Neural cell (in vitro differentiated cells): ENCODE measurements around the gene ZNF25. TPM values are rescaled to one million over a fixed set of nuclear protein-coding genes. Genes with fewer than 3 reads are reported as not detected.

Experiments
- H2AFZ ChIP-seq: fragments of 200-600, 300-800 bp; sonication (generic), shearing (Covaris generic); 2 replicates; pipeline ENCODE4 v1.6.0; 2014; ENCODE audit warnings: low read depth, mild to moderate bottlenecking, antibody characterized with exemption, low read length, moderate library complexity
- H3F3A ChIP-seq: fragments of 200-600 bp; shearing (Covaris generic); 2 replicates; pipeline ENCODE4 v1.6.1; 2016; ENCODE audit warnings: mild to moderate bottlenecking, moderate library complexity, mixed read lengths, antibody characterized with exemption, low read length; ENCODE audit not compliant: insufficient read depth, poor library complexity, severe bottlenecking
- H3K27ac ChIP-seq: fragments of 200-600, 300-800 bp; sonication (generic), shearing (Covaris generic); 2 replicates; pipeline ENCODE4 v1.5.1; 2014; ENCODE audit warnings: mild to moderate bottlenecking, low read length, moderate library complexity
- H3K27me3 ChIP-seq: fragments of 300-800, 200-600 bp; sonication (generic), shearing (Covaris generic); 2 replicates; pipeline ENCODE4 v1.6.0; 2014; ENCODE audit warnings: mild to moderate bottlenecking, low read depth, low read length, moderate library complexity; ENCODE audit not compliant: insufficient read depth
- H3K36me3 ChIP-seq: fragments of 300-800, 200-600 bp; sonication (generic), shearing (Covaris generic); 2 replicates; pipeline ENCODE4 v1.5.1; 2014; ENCODE audit warnings: mild to moderate bottlenecking, antibody characterized with exemption, low read length, moderate library complexity; ENCODE audit not compliant: insufficient read depth
- H3K4me2 ChIP-seq: fragments of 300-800, 200-600 bp; sonication (generic), shearing (Covaris generic); 2 replicates; pipeline ENCODE4 v1.6.0; 2014; ENCODE audit warnings: mild to moderate bottlenecking, low read length
- H3K4me3 ChIP-seq: fragments of 300-800, 200-600 bp; sonication (generic), shearing (Covaris generic); 2 replicates; pipeline ENCODE4 v1.5.1; 2014; ENCODE audit warnings: mild to moderate bottlenecking, low read length, moderate library complexity
- H3K79me2 ChIP-seq: fragments of 200-600 bp; shearing (Covaris generic); replicated peaks from 2 replicates; pipeline ENCODE4 v1.6.0; 2014; ENCODE audit warnings: mild to moderate bottlenecking, low read length, moderate library complexity; ENCODE audit not compliant: insufficient read depth
- H3K9ac ChIP-seq: fragments of 300-800, 200-600 bp; sonication (generic), shearing (Covaris generic); 2 replicates; pipeline ENCODE4 v1.6.1; 2016; ENCODE audit warnings: mild to moderate bottlenecking, low read length, mixed read lengths
- H3K9me2 ChIP-seq: fragments of 200-600 bp; shearing (Covaris generic); 2 replicates; pipeline ENCODE4 v1.6.1; 2016; ENCODE audit warnings: mild to moderate bottlenecking, low read length, mixed read lengths; ENCODE audit not compliant: insufficient read depth
- H3K9me3 ChIP-seq: fragments of 200-600, 300-800 bp; sonication (generic), shearing (Covaris generic); 2 replicates; pipeline ENCODE4 v1.6.1; 2016; ENCODE audit warnings: mild to moderate bottlenecking, mixed run types, low read length, moderate library complexity, mixed read lengths
- H4K20me1 ChIP-seq: fragments of 200-600 bp; shearing (Covaris generic); 2 replicates; pipeline ENCODE4 v1.6.1; 2016; ENCODE audit warnings: mild to moderate bottlenecking, mixed run types; ENCODE audit not compliant: insufficient read depth
- EP300 ChIP-seq: fragments of 450-650 bp; conservative IDR thresholded peaks from 2 replicates; pipeline ENCODE4 v1.6.1; 2014; ENCODE audit warnings: antibody characterized with exemption, mild to moderate bottlenecking, moderate library complexity; ENCODE audit not compliant: poor library complexity, severe bottlenecking
- EZH2 ChIP-seq: fragments of 200-600, 300-800 bp; shearing (Covaris generic), sonication (generic); IDR thresholded peaks from 2 replicates; pipeline ENCODE4 v1.6.1; 2014; ENCODE audit warnings: antibody characterized with exemption, low read length, borderline replicate concordance, mild to moderate bottlenecking; ENCODE audit not compliant: insufficient read depth, poor library complexity, severe bottlenecking
- MXI1 ChIP-seq: fragments of 450-650 bp; conservative IDR thresholded peaks from 2 replicates; pipeline ENCODE4 v1.6.1; 2014; ENCODE audit warnings: antibody characterized with exemption, mild to moderate bottlenecking; ENCODE audit not compliant: poor library complexity, severe bottlenecking
- POLR2AphosphoS5 ChIP-seq: IDR thresholded peaks from 2 replicates; pipeline ENCODE4 v1.6.1; 2012
- RAD21 ChIP-seq: fragments of 450-650 bp; conservative IDR thresholded peaks from 2 replicates; pipeline ENCODE4 v1.6.1; 2014; ENCODE audit warnings: antibody characterized with exemption, mild to moderate bottlenecking, moderate library complexity
- SMC3 ChIP-seq: fragments of 450-650 bp; conservative IDR thresholded peaks from 2 replicates; pipeline ENCODE4 v1.6.1; 2014; ENCODE audit warnings: antibody characterized with exemption, mild to moderate bottlenecking, moderate library complexity; ENCODE audit not compliant: poor library complexity
- TAF1 ChIP-seq: IDR thresholded peaks from 2 replicates; pipeline ENCODE4 v1.6.1; 2012; ENCODE audit warnings: low read depth
- polyA plus RNA-seq: library from polyadenylated mRNA; depleted of rRNA; stranded (reverse); fragments of >200 nt; gene quantifications from 2 replicates; pipeline ENCODE4 v1.2.3, GENCODE V29; 2014
- TF ChIP-seq, protein P1 (sequence below): IDR thresholded peaks from 2 replicates; pipeline ENCODE4 v1.6.1; 2012; ENCODE audit warnings: borderline replicate concordance
- TF ChIP-seq, protein P2 (sequence below): fragments of 450-650 bp; IDR thresholded peaks from 2 replicates; pipeline ENCODE4 v1.5.1; 2014; ENCODE audit warnings: antibody characterized with exemption, mild to moderate bottlenecking, moderate library complexity; ENCODE audit not compliant: poor library complexity, severe bottlenecking

Gene ZNF25
- polyA plus RNA-seq, 1 donor from 2014 or later = 81.6 TPM

GRCh38 chr10:37965006-37965405 lies 11.4 kb downstream of the ZNF25 start:
- Histone ChIP-seq H3K27me3 (no peaks in the 10 kb centered on the region), H3K79me2 (no peaks in the 10 kb centered on the region), H3K27ac (no peak overlapping the region), H2AFZ (no peak overlapping the region), H3K4me2 (no peak overlapping the region), H3K36me3 (peaks cover 21% of the 10 kb centered on the region), H3F3A (no peaks in the 10 kb centered on the region), H3K4me3 (no peak overlapping the region), H4K20me1 (no peaks in the 10 kb centered on the region), H3K9ac (no peak overlapping the region), H3K9me3 (peaks cover 11% of the 10 kb centered on the region), H3K9me2 (no peaks in the 10 kb centered on the region)
- TF ChIP-seq, protein P1, sequence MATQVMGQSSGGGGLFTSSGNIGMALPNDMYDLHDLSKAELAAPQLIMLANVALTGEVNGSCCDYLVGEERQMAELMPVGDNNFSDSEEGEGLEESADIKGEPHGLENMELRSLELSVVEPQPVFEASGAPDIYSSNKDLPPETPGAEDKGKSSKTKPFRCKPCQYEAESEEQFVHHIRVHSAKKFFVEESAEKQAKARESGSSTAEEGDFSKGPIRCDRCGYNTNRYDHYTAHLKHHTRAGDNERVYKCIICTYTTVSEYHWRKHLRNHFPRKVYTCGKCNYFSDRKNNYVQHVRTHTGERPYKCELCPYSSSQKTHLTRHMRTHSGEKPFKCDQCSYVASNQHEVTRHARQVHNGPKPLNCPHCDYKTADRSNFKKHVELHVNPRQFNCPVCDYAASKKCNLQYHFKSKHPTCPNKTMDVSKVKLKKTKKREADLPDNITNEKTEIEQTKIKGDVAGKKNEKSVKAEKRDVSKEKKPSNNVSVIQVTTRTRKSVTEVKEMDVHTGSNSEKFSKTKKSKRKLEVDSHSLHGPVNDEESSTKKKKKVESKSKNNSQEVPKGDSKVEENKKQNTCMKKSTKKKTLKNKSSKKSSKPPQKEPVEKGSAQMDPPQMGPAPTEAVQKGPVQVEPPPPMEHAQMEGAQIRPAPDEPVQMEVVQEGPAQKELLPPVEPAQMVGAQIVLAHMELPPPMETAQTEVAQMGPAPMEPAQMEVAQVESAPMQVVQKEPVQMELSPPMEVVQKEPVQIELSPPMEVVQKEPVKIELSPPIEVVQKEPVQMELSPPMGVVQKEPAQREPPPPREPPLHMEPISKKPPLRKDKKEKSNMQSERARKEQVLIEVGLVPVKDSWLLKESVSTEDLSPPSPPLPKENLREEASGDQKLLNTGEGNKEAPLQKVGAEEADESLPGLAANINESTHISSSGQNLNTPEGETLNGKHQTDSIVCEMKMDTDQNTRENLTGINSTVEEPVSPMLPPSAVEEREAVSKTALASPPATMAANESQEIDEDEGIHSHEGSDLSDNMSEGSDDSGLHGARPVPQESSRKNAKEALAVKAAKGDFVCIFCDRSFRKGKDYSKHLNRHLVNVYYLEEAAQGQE = no peak
- TF ChIP-seq EZH2 = no peak
- TF ChIP-seq TAF1 = no peak
- no peak for TF ChIP-seq RAD21
- TF ChIP-seq SMC3 = no peak
- no peak for TF ChIP-seq POLR2AphosphoS5
- TF ChIP-seq MXI1 = no peak
- TF ChIP-seq EP300 = no peak
- TF ChIP-seq, protein P2, sequence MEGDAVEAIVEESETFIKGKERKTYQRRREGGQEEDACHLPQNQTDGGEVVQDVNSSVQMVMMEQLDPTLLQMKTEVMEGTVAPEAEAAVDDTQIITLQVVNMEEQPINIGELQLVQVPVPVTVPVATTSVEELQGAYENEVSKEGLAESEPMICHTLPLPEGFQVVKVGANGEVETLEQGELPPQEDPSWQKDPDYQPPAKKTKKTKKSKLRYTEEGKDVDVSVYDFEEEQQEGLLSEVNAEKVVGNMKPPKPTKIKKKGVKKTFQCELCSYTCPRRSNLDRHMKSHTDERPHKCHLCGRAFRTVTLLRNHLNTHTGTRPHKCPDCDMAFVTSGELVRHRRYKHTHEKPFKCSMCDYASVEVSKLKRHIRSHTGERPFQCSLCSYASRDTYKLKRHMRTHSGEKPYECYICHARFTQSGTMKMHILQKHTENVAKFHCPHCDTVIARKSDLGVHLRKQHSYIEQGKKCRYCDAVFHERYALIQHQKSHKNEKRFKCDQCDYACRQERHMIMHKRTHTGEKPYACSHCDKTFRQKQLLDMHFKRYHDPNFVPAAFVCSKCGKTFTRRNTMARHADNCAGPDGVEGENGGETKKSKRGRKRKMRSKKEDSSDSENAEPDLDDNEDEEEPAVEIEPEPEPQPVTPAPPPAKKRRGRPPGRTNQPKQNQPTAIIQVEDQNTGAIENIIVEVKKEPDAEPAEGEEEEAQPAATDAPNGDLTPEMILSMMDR = no peak

DNA sequence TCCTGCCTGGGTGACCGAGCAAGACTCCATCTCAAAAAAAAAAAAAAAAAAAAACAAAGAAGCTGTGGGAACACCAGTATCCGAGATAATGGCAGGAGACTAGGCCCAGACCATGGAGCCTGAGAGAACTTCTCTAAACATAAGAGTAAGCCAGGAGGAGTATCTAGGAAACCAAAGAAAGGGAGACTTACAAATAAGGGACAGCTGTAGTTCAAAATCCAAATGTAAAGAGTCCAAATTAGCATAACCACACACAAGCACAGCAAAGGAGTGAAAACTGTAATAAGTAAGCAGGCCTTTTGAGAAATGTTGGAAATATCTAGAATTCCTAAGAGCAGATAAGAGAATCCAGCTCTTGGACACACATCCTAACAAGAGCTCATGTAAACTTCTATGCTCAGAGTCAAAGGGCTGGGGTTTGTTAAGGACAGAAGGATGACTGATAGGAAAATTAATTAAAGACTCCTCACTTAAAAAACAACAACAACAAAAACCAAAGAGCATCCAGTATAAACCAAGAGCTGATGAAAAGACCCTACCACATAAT lies 15.8 kb downstream of the ZNF25 start:
- no peak overlapping the region for H2AFZ ChIP-seq
- no peaks in the 10 kb centered on the region for H4K20me1 ChIP-seq
- peaks cover 11% of the 10 kb centered on the region for H3K9me3 ChIP-seq
- H3K4me2 ChIP-seq = no peak overlapping the region
- H3K4me3 ChIP-seq = no peak overlapping the region
- H3K9ac ChIP-seq = no peak overlapping the region
- H3F3A ChIP-seq = no peaks in the 10 kb centered on the region
- no peaks in the 10 kb centered on the region for H3K79me2 ChIP-seq
- H3K36me3 ChIP-seq = peaks cover 8% of the 10 kb centered on the region
- no peak overlapping the region for H3K27ac ChIP-seq
- H3K27me3 ChIP-seq = no peaks in the 10 kb centered on the region
- no peak for TF ChIP-seq TAF1
- TF ChIP-seq, protein P2 = no peak
- TF ChIP-seq EZH2 = no peak
- no peak for TF ChIP-seq SMC3
- no peak for TF ChIP-seq POLR2AphosphoS5
- no peak for TF ChIP-seq MXI1
- no peak for TF ChIP-seq RAD21
- TF ChIP-seq, protein P1 = no peak
- TF ChIP-seq EP300 = no peak
- no peaks in the 10 kb centered on the region for H3K9me2 ChIP-seq
